SK-N-MC (cell line): ENCODE data around the gene NACC2.

Source experiments
- EZH2 ChIP-seq: fragments of 200-600 bp; sonication (generic); IDR thresholded peaks from one replicate; pipeline ENCODE4 v1.6.1; 2017; ENCODE audit warnings: antibody characterized with exemption
- POLR2AphosphoS5 ChIP-seq: IDR thresholded peaks from 2 replicates; pipeline ENCODE4 v1.6.1; 2012; ENCODE audit warnings: mild to moderate bottlenecking, low read depth, low read length, borderline replicate concordance

DNA sequence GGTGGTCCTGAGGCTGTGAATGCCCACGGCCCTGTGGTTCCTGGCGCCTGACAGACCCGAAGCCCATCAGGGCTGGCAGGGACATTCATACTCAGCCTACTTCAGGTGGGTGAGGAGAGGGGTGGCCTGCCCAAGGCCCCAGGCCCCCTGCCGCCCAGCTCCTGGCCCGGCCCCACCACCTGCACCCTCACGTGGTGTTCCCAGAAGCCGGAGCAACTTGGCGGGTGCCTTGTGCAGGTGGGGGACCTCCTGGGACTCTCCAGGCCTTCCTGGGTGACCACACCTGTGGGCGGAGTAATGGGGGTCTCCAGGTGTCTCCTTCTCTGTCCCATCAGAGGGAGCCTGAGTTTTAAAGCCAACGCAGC lies 97.1 kb downstream of the NACC2 start:
- TF ChIP-seq EZH2, result no peak
- TF ChIP-seq POLR2AphosphoS5, result no peak
